Measurements from ENCODE around the gene CREG2.

The CREG2 gene

GRCh38 chr2:101307503-101307902 lies 79.8 kb downstream of the CREG2 start:
- peak overlapping the region; percentile 73 for H3K4me3 ChIP-seq (ENCODE audit: low read depth, low read length)
- H3K27ac ChIP-seq = no peak overlapping the region
- no peak for DNase-seq
- in situ Hi-C loops (cut with HindIII; ENCODE audit: low pct_ligation_motif_present, low sequenced_read_pairs) = no loop called here
- no peaks in the 10 kb centered on the region for H3K36me3 ChIP-seq (replicated peaks)
- TF ChIP-seq CTCF (IDR thresholded peaks at IDR 0.05; ENCODE audit: low read depth, low read length, missing control alignments) = no peak
- H3K27me3 ChIP-seq (replicated peaks) = no peaks in the 10 kb centered on the region

GRCh38 chr2:101306410-101306809 lies 80.9 kb downstream of the CREG2 start:
- Histone ChIP-seq H3K36me3 (replicated peaks) (no peaks in the 10 kb centered on the region), H3K27ac (peak overlapping the region; percentile 40), H3K27me3 (replicated peaks) (no peaks in the 10 kb centered on the region), H3K4me3 (ENCODE audit: low read depth, low read length) (peak overlapping the region; percentile 73)
- TF ChIP-seq CTCF (IDR thresholded peaks at IDR 0.05; ENCODE audit: low read depth, low read length, missing control alignments) = no peak
- in situ Hi-C loops (cut with HindIII; ENCODE audit: low pct_ligation_motif_present, low sequenced_read_pairs) = no loop called here
- DNase-seq = no peak

- Histone ChIP-seq H3K27ac (peak overlapping the region; percentile 29), H3K4me3 (ENCODE audit: low read depth, low read length) (no peak overlapping the region), H3K27me3 (replicated peaks) (no peaks in the 10 kb centered on the region), H3K36me3 (replicated peaks) (no peaks in the 10 kb centered on the region)
- peak; percentile 65 for DNase-seq
- in situ Hi-C loops (cut with HindIII; ENCODE audit: low pct_ligation_motif_present, low sequenced_read_pairs) = no loop called here
- TF ChIP-seq CTCF (IDR thresholded peaks at IDR 0.05; ENCODE audit: low read depth, low read length, missing control alignments) = no peak
These were observed 81.7 kb downstream of the CREG2 start for GRCh38 chr2:101305492-101306078.

- DNase-seq = no peak
- in situ Hi-C loops (cut with HindIII; ENCODE audit: low pct_ligation_motif_present, low sequenced_read_pairs) = no loop called here
- H3K27ac ChIP-seq = no peak overlapping the region
These were observed 82.3 kb downstream of the CREG2 start for GRCh38 chr2:101305035-101305434.

GRCh38 chr2:101303688-101304087 lies 83.6 kb downstream of the CREG2 start:
- H3K27me3 ChIP-seq (replicated peaks) = no peaks in the 10 kb centered on the region
- no peak for TF ChIP-seq CTCF (IDR thresholded peaks at IDR 0.05; ENCODE audit: low read depth, low read length, missing control alignments)
- no peak overlapping the region for H3K4me3 ChIP-seq (ENCODE audit: low read depth, low read length)
- no peaks in the 10 kb centered on the region for H3K36me3 ChIP-seq (replicated peaks)
- H3K27ac ChIP-seq = no peak overlapping the region
- DNase-seq = no peak
- in situ Hi-C loops (cut with HindIII; ENCODE audit: low pct_ligation_motif_present, low sequenced_read_pairs) = no loop called here

More at GRCh38 chr2:101305035-101305434, 82.3 kb downstream of the CREG2 start:
- no peak overlapping the region for H3K4me3 ChIP-seq (ENCODE audit: low read depth, low read length)
- no peaks in the 10 kb centered on the region for H3K36me3 ChIP-seq (replicated peaks)
- no peaks in the 10 kb centered on the region for H3K27me3 ChIP-seq (replicated peaks)
- TF ChIP-seq CTCF (IDR thresholded peaks at IDR 0.05; ENCODE audit: low read depth, low read length, missing control alignments) = no peak

- TF ChIP-seq CTCF (IDR thresholded peaks at IDR 0.05; ENCODE audit: low read depth, low read length, missing control alignments) = no peak
- no peak for DNase-seq
- in situ Hi-C loops (cut with HindIII; ENCODE audit: low pct_ligation_motif_present, low sequenced_read_pairs) = no loop called here
- H3K36me3 ChIP-seq (replicated peaks) = no peaks in the 10 kb centered on the region
- no peaks in the 10 kb centered on the region for H3K27me3 ChIP-seq (replicated peaks)
- H3K4me3 ChIP-seq (ENCODE audit: low read depth, low read length) = no peak overlapping the region
- H3K27ac ChIP-seq = no peak overlapping the region
These were observed 85.3 kb downstream of the CREG2 start for GRCh38 chr2:101302016-101302415.
